Sigmoid colon (tissue), 7 donors: ENCODE results near the gene IMMT. TPM values are rescaled to one million over a fixed set of nuclear protein-coding genes. Genes with fewer than 3 reads are reported as not detected.

ENCODE experiments used
- DNase-seq: peaks from one replicate; pipeline ENCODE4 v3.0.0-alpha.2; 2019
- H3K27ac ChIP-seq, 4 donors: fragments of 200-600 bp; sonication (generic); one replicate each; pipeline ENCODE4 v1.5.1; 2016 to 2019; ENCODE audit warnings: mild to moderate bottlenecking in 1 of 4
- H3K27me3 ChIP-seq, 3 donors: fragments of 200-600 bp; sonication (generic); one replicate each; pipeline ENCODE4 v1.5.1; 2019; ENCODE audit warnings: mild to moderate bottlenecking in 1 of 3
- H3K36me3 ChIP-seq, 4 donors: fragments of 200-600 bp; sonication (generic); one replicate each; pipeline ENCODE4 v1.5.1; 2016 to 2019
- H3K4me1 ChIP-seq, 4 donors: fragments of 200-600 bp; sonication (generic); one replicate each; pipeline ENCODE4 v1.5.1; 2017 to 2019
- H3K4me3 ChIP-seq, 4 donors: fragments of 200-600 bp; sonication (generic); one replicate each; pipeline ENCODE4 v1.5.1; 2017 to 2019; ENCODE audit warnings: mild to moderate bottlenecking in 2 of 4, moderate library complexity in 1 of 4
- H3K9me3 ChIP-seq, 4 donors: fragments of 200-600 bp in 3 of 4; sonication (generic) in 3 of 4; one replicate each; pipeline versions ENCODE4 v1.5.1 to v1.6.1; 2013 to 2019
- EP300 ChIP-seq, 4 donors: sonication (generic); formaldehyde crosslinking; IDR thresholded peaks; one replicate each; pipeline ENCODE4 v1.6.1; 2017; ENCODE audit warnings: antibody characterized with exemption in 4 of 4
- POLR2A ChIP-seq, 2 donors: fragments of 450-650 bp; IDR thresholded peaks; one replicate each; pipeline ENCODE4 v1.6.1; 2016; ENCODE audit warnings: antibody characterized with exemption in 2 of 2, mild to moderate bottlenecking in 2 of 2, moderate library complexity in 2 of 2
- POLR2AphosphoS5 ChIP-seq, 4 donors: sonication (generic); formaldehyde crosslinking; IDR thresholded peaks; one replicate each; pipeline ENCODE4 v1.6.1; 2017; ENCODE audit warnings: antibody characterized with exemption in 4 of 4
- WGBS, 2 donors: extraction: QIAGEN DNeasy Blood & Tissue Kit; methylation state at CpG; one replicate each; pipeline ENCODE4 v1.1.7; 2013; 5-methylcytosine and 5-hydroxymethylcytosine counted together
- intact Hi-C: fragments of 100-400 bp; cut with DNase I; formaldehyde crosslinking; loops from one replicate; pipeline ENCODE4 v1.15.1; 2023
- polyA plus RNA-seq, 3 donors: library from polyadenylated mRNA; stranded (reverse); fragments of 200-250 nt; gene quantifications; one replicate each; pipeline ENCODE4 v1.2.3, GENCODE V29; 2013
- total RNA-seq, 4 donors: library from RNA; depleted of rRNA; stranded (reverse); fragments of >200 nt; gene quantifications; one replicate each; pipeline ENCODE4 v1.1.0, GENCODE V29; 2016
- TF ChIP-seq, protein P1 (sequence below), 4 experiments: fragments of 450-650 bp in 3 of 4; fragments of 200-600 bp in 1 of 4; IDR thresholded peaks; one replicate each; pipeline ENCODE4 v1.5.1; 2016 to 2019; ENCODE audit warnings: antibody characterized with exemption in 4 of 4, mild to moderate bottlenecking in 3 of 4, moderate library complexity in 2 of 4
- donor health status: healthy with polysubstance abuse.
- donor health status: Bipolar disorder and iron deficiency.
- donor health status: healthy.

The IMMT gene
- total and polyA plus RNA-seq, 7 donors: 46.1 to 90.2 (median 48.2) TPM

- WGBS, 2 donors: 1 to 2% methylated on average over 8 of the region's 8 CpGs
- no peaks in the 10 kb centered on the region for H3K27me3 ChIP-seq
- no peaks in the 10 kb centered on the region for H3K36me3 ChIP-seq
- DNase-seq: no peak
- no peaks in the 10 kb centered on the region for H3K9me3 ChIP-seq
- peak overlapping the region; percentile 83 to 91 (median 85) for H3K27ac ChIP-seq
- intact Hi-C loops: loop anchor here (5.0 to 10.0 kb wide), 3 partner anchors 172 to 425 kb away; partner anchors contain the start of genes KDM3A and RNF103
- TF ChIP-seq, protein P1, sequence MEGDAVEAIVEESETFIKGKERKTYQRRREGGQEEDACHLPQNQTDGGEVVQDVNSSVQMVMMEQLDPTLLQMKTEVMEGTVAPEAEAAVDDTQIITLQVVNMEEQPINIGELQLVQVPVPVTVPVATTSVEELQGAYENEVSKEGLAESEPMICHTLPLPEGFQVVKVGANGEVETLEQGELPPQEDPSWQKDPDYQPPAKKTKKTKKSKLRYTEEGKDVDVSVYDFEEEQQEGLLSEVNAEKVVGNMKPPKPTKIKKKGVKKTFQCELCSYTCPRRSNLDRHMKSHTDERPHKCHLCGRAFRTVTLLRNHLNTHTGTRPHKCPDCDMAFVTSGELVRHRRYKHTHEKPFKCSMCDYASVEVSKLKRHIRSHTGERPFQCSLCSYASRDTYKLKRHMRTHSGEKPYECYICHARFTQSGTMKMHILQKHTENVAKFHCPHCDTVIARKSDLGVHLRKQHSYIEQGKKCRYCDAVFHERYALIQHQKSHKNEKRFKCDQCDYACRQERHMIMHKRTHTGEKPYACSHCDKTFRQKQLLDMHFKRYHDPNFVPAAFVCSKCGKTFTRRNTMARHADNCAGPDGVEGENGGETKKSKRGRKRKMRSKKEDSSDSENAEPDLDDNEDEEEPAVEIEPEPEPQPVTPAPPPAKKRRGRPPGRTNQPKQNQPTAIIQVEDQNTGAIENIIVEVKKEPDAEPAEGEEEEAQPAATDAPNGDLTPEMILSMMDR (IDR thresholded peaks at IDR 0.05): no peak
- TF ChIP-seq POLR2A (IDR thresholded peaks at IDR 0.05): no peak
- TF ChIP-seq POLR2AphosphoS5 (IDR thresholded peaks at IDR 0.05): no peak
- no peak for TF ChIP-seq EP300 (IDR thresholded peaks at IDR 0.05)
- peak overlapping the region; percentile 64 to 72 (median 66) for H3K4me3 ChIP-seq
- H3K4me1 ChIP-seq: peaks cover 0 to 37% (median 27%) of the 10 kb centered on the region in 4 donors
Measured at GRCh38 chr2:86199834-86200177, 4.5 kb upstream of the IMMT start.

DNA sequence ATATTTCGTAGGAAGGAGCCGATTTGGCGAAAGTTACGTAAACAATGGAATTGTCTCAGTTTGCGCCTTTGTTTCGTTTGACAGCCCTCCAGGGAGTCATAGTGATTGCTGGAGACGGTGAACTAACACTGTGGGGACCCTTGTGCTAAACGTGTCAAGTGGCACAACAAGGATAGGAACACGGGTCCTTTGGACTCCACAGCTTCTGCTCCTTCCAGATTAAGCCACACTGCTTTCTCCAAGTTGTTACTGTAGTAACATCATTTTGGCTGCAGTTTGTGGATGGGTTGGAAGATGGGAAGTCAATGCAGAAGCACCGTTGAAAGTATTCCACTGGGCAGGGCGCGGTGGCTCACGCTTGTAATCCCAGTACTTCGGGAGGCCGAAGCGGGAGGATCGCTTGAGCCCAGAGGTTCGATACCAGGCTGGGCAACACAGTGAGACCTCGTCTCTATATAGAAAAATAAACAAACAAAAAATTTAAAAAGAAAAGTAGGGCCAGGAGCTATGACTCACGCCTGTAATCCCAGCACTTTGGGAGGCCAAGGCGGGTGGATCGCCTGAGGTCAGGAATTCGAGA, 636 bp upstream of the IMMT start:
- H3K4me1 ChIP-seq: peaks cover 0 to 60% (median 55%) of the 10 kb centered on the region in 4 donors
- TF ChIP-seq EP300 (IDR thresholded peaks at IDR 0.05) (no peak), POLR2A (IDR thresholded peaks at IDR 0.05) (no peak), POLR2AphosphoS5 (IDR thresholded peaks at IDR 0.05) (no peak)
- WGBS, 2 donors: 26 to 36% methylated on average over 23 of the region's 23 CpGs
- no peak for DNase-seq
- H3K27me3 ChIP-seq: no peaks in the 10 kb centered on the region
- H3K27ac ChIP-seq: peak overlapping the region; percentile 99 to 100 (median 100)
- H3K36me3 ChIP-seq: no peaks in the 10 kb centered on the region
- H3K9me3 ChIP-seq: no peaks in the 10 kb centered on the region
- intact Hi-C loops: loop anchor here (5.0 to 10.0 kb wide), 2 partner anchors 246 to 429 kb away; partner anchors contain the start of genes KDM3A and RNF103
- peak overlapping the region; percentile 85 to 96 (median 90) for H3K4me3 ChIP-seq

GRCh38 chr2:86194751-86195054, 559 bp downstream of the IMMT start:
- peaks cover 0 to 59% (median 53%) of the 10 kb centered on the region in 4 donors for H3K4me1 ChIP-seq
- TF ChIP-seq, protein P1 (IDR thresholded peaks at IDR 0.05): no peak
- TF ChIP-seq EP300 (IDR thresholded peaks at IDR 0.05) (no peak), POLR2AphosphoS5 (IDR thresholded peaks at IDR 0.05) (peak in 1 of 4 donors; percentile 90)
- H3K4me3 ChIP-seq: peak overlapping the region; percentile 85 to 96 (median 90)
- intact Hi-C loops: loop anchor here (5.0 to 10.0 kb wide), 2 partner anchors 248 to 430 kb away; partner anchors contain the start of genes KDM3A and RNF103
- no peaks in the 10 kb centered on the region for H3K9me3 ChIP-seq
- peak overlapping the region; percentile 99 to 100 (median 100) for H3K27ac ChIP-seq
- 0% methylated on average over 17 of the region's 17 CpGs for WGBS, 2 donors
- no peaks in the 10 kb centered on the region for H3K36me3 ChIP-seq
- no peaks in the 10 kb centered on the region for H3K27me3 ChIP-seq
- no peak for DNase-seq

GRCh38 chr2:86193901-86194567, 1.2 kb downstream of the IMMT start:
- peak overlapping the region; percentile 99 to 100 (median 100) for H3K27ac ChIP-seq
- no peaks in the 10 kb centered on the region for H3K36me3 ChIP-seq
- H3K27me3 ChIP-seq: no peaks in the 10 kb centered on the region
- no peaks in the 10 kb centered on the region for H3K9me3 ChIP-seq
- no peak for DNase-seq
- peaks cover 0 to 63% (median 55%) of the 10 kb centered on the region in 4 donors for H3K4me1 ChIP-seq
- intact Hi-C loops: loop anchor here (10.0 kb wide), 1 partner anchor 431 kb away; the partner anchor contains the start of gene RNF103
- TF ChIP-seq POLR2A (IDR thresholded peaks at IDR 0.05) (no peak), POLR2AphosphoS5 (IDR thresholded peaks at IDR 0.05) (no peak), EP300 (IDR thresholded peaks at IDR 0.05) (no peak)
- TF ChIP-seq, protein P1 (IDR thresholded peaks at IDR 0.05): no peak
- peak overlapping the region; percentile 85 to 96 (median 90) for H3K4me3 ChIP-seq
- 67 to 79% methylated on average over 7 of the region's 7 CpGs for WGBS, 2 donors

DNA sequence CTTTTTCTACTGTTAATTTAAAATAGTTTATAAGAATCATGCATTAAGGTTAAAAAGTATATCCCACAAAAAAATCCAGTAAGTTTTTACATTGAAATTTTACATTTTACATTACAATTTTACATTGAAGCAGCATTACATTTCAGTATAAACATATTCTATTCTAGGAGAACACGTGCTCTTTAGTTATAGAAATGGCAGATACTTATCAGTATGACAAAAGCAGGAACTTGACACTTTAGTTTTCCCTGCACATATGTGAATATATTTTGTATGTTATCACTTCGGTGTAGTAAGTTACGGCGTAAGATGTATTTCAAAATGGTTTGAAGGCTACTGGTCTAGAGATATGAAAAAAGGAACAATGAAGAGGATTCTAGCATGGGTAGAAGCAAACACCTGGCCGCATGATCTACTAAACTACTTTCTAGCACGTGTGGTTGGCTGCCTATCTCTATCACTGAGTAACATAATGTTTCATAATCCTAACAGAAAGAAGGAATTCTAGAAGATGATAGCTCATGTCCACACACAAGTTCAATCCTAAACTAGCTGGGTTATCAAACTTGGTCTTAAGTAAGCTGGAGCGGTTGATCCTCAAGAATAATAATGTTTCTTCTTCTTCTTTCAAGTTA, 5.4 kb downstream of the IMMT start:
- no peaks in the 10 kb centered on the region for H3K27me3 ChIP-seq
- H3K4me1 ChIP-seq: peaks cover 0 to 86% (median 70%) of the 10 kb centered on the region in 4 donors
- intact Hi-C loops: loop anchor here (10.0 kb wide), 1 partner anchor 435 kb away; the partner anchor contains the start of gene RNF103
- no peak overlapping the region for H3K4me3 ChIP-seq
- H3K27ac ChIP-seq: no peak overlapping the region
- H3K36me3 ChIP-seq: no peaks in the 10 kb centered on the region
- no peak for TF ChIP-seq POLR2A (IDR thresholded peaks at IDR 0.05)
- no peak for TF ChIP-seq POLR2AphosphoS5 (IDR thresholded peaks at IDR 0.05)
- TF ChIP-seq, protein P1 (IDR thresholded peaks at IDR 0.05): no peak
- TF ChIP-seq EP300 (IDR thresholded peaks at IDR 0.05): no peak
- DNase-seq: no peak
- WGBS, 2 donors: 70 to 85% methylated on average over 7 of the region's 7 CpGs
- no peaks in the 10 kb centered on the region for H3K9me3 ChIP-seq
